ENCODE measurements around the gene GALNT17. TPM values are rescaled to one million over a fixed set of nuclear protein-coding genes. Genes with fewer than 3 reads are reported as not detected.

The GALNT17 gene
- total RNA-seq, 1 experiment from 2014 or later, result not detected

DNA sequence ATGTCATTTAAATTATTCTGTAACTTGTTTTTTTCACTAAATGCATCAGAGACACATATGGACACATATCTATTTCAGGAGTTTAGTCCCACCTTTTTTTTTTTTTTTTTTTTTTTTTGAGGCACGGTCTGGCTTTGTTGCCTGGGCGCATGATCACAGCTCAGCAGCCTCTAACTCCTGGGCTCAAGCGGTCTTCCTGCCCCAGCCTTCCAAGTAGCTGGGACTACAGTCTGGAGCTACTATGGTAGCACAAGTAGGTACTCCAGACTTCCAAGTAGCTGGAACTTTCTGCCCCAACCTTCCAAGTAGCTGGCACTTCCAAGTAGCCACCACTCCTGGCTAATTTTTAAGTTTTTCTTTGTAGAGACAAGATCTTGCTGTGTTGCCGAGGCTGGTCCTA lies 407.7 kb downstream of the GALNT17 start:
- ATAC-seq (no peak), DNase-seq (ENCODE audit: low read depth, low spot score) (no peak)
- no peak overlapping the region for H3K27ac ChIP-seq (ENCODE audit: low read length)
- no peak overlapping the region for H3K4me3 ChIP-seq (ENCODE audit: low read depth in 2 of 2, low read length in 2 of 2)
- no peaks in the 10 kb centered on the region for H3K4me1 ChIP-seq (ENCODE audit: control insufficient read depth, insufficient read depth, low read length)
- in situ Hi-C loops (cut with HindIII; ENCODE audit: low pct_unique_long_range_greater_than_20kb, low sequenced_read_pairs) (no loop called here), intact Hi-C loops (cut with micrococcal nuclease; ENCODE audit: unreplicated experiment) (no loop called here)
- BruUV-seq (replicated peaks), result no TSS peak
- H3K27me3 ChIP-seq (ENCODE audit: control insufficient read depth, insufficient read depth, low read length), result no peaks in the 10 kb centered on the region
- POLR2A ChIA-PET, result no interaction called here
- TF ChIP-seq, protein P1, sequence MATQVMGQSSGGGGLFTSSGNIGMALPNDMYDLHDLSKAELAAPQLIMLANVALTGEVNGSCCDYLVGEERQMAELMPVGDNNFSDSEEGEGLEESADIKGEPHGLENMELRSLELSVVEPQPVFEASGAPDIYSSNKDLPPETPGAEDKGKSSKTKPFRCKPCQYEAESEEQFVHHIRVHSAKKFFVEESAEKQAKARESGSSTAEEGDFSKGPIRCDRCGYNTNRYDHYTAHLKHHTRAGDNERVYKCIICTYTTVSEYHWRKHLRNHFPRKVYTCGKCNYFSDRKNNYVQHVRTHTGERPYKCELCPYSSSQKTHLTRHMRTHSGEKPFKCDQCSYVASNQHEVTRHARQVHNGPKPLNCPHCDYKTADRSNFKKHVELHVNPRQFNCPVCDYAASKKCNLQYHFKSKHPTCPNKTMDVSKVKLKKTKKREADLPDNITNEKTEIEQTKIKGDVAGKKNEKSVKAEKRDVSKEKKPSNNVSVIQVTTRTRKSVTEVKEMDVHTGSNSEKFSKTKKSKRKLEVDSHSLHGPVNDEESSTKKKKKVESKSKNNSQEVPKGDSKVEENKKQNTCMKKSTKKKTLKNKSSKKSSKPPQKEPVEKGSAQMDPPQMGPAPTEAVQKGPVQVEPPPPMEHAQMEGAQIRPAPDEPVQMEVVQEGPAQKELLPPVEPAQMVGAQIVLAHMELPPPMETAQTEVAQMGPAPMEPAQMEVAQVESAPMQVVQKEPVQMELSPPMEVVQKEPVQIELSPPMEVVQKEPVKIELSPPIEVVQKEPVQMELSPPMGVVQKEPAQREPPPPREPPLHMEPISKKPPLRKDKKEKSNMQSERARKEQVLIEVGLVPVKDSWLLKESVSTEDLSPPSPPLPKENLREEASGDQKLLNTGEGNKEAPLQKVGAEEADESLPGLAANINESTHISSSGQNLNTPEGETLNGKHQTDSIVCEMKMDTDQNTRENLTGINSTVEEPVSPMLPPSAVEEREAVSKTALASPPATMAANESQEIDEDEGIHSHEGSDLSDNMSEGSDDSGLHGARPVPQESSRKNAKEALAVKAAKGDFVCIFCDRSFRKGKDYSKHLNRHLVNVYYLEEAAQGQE (IDR thresholded peaks at IDR 0.05; ENCODE audit: insufficient read depth in 1 of 2, low read depth in 2 of 2, low read length in 1 of 2), result no peak
- TF ChIP-seq TCF7L2 (IDR thresholded peaks at IDR 0.05; ENCODE audit: low read depth, low read length), result no peak
- no peak for TF ChIP-seq SIN3A (IDR thresholded peaks at IDR 0.05; ENCODE audit: borderline replicate concordance, insufficient read depth, low read depth, low read length)
- TF ChIP-seq POLR2AphosphoS5 (IDR thresholded peaks at IDR 0.05; ENCODE audit: low read depth, low read length), result no peak
- TF ChIP-seq, protein P2, sequence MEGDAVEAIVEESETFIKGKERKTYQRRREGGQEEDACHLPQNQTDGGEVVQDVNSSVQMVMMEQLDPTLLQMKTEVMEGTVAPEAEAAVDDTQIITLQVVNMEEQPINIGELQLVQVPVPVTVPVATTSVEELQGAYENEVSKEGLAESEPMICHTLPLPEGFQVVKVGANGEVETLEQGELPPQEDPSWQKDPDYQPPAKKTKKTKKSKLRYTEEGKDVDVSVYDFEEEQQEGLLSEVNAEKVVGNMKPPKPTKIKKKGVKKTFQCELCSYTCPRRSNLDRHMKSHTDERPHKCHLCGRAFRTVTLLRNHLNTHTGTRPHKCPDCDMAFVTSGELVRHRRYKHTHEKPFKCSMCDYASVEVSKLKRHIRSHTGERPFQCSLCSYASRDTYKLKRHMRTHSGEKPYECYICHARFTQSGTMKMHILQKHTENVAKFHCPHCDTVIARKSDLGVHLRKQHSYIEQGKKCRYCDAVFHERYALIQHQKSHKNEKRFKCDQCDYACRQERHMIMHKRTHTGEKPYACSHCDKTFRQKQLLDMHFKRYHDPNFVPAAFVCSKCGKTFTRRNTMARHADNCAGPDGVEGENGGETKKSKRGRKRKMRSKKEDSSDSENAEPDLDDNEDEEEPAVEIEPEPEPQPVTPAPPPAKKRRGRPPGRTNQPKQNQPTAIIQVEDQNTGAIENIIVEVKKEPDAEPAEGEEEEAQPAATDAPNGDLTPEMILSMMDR (IDR thresholded peaks at IDR 0.05), result no peak
- no peaks in the 10 kb centered on the region for H3K36me3 ChIP-seq (ENCODE audit: control insufficient read depth, insufficient read depth, low read length)
- no peaks in the 10 kb centered on the region for H3K9me3 ChIP-seq (ENCODE audit: control insufficient read depth, insufficient read depth, low read depth, low read length)
- CTCF ChIA-PET, result no interaction called here

DNA sequence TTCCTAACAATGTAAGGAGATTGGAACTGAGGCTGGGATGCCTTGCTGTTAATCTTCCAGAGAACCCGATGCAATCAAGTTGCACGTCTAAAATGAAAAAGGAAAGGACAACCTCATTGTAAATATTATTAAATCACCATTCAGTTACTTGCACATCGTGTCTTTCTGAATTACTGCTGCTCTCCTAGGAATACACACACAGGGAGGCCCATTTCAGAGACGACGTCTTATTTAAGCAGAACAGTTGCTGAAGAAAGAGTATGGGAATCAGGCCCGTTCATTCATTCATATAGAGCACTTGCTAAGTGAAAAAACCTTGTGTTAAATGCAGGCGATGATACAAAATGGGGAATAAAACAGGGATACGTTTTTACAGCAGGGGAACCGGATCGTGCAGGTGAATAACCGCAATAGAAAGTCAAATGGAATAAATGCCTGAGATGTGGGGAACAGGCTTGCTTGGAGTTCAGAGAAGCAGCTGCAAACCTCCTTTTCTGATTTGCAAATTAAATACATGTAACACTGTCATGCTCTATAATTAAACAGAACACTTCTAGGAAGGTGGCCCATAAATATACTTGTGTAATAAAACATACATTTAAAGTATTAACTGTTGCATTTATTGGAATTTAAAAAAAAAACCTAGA lies 409.9 kb downstream of the GALNT17 start:
- Histone ChIP-seq H3K4me3 (ENCODE audit: low read depth in 2 of 2, low read length in 2 of 2) (no peak overlapping the region), H3K27ac (ENCODE audit: low read length) (no peak overlapping the region), H3K27me3 (ENCODE audit: control insufficient read depth, insufficient read depth, low read length) (no peaks in the 10 kb centered on the region), H3K4me1 (ENCODE audit: control insufficient read depth, insufficient read depth, low read length) (no peaks in the 10 kb centered on the region), H3K36me3 (ENCODE audit: control insufficient read depth, insufficient read depth, low read length) (no peaks in the 10 kb centered on the region), H3K9me3 (ENCODE audit: control insufficient read depth, insufficient read depth, low read depth, low read length) (no peaks in the 10 kb centered on the region)
- intact Hi-C loops (cut with micrococcal nuclease; ENCODE audit: unreplicated experiment) (no loop called here), in situ Hi-C loops (cut with HindIII; ENCODE audit: low pct_unique_long_range_greater_than_20kb, low sequenced_read_pairs) (no loop called here)
- no peak for TF ChIP-seq SIN3A (IDR thresholded peaks at IDR 0.05; ENCODE audit: borderline replicate concordance, insufficient read depth, low read depth, low read length)
- TF ChIP-seq TCF7L2 (IDR thresholded peaks at IDR 0.05; ENCODE audit: low read depth, low read length), result no peak
- TF ChIP-seq, protein P1 (IDR thresholded peaks at IDR 0.05; ENCODE audit: insufficient read depth in 1 of 2, low read depth in 2 of 2, low read length in 1 of 2), result no peak
- TF ChIP-seq, protein P2 (IDR thresholded peaks at IDR 0.05), result no peak
- no peak for TF ChIP-seq POLR2AphosphoS5 (IDR thresholded peaks at IDR 0.05; ENCODE audit: low read depth, low read length)
- DNase-seq (ENCODE audit: low read depth, low spot score) (no peak), ATAC-seq (no peak)
- POLR2A ChIA-PET, result no interaction called here
- CTCF ChIA-PET, result no interaction called here
- BruUV-seq (replicated peaks), result no TSS peak
